H9 (cell line): ENCODE data around the gene HLF. TPM values are rescaled to one million over a fixed set of nuclear protein-coding genes. Genes with fewer than 3 reads are reported as not detected.

Source experiments
- DNase-seq: peaks from one replicate; pipeline ENCODE4 v3.0.0-alpha.2; 2017
- H2AFZ ChIP-seq: one replicate; pipeline ENCODE4 v1.6.1; 2013; ENCODE audit warnings: mild to moderate bottlenecking, low read length, control low read depth, moderate library complexity
- H2AK5ac ChIP-seq: 2 replicates; pipeline ENCODE4 v1.6.1; 2013; ENCODE audit warnings: low read length, control low read depth, mixed read lengths; ENCODE audit not compliant: insufficient read length
- H2BK120ac ChIP-seq: one replicate; pipeline ENCODE4 v1.6.1; 2013; ENCODE audit warnings: low read depth, mild to moderate bottlenecking, low read length, control low read depth, inconsistent platforms; ENCODE audit not compliant: poor library complexity, severe bottlenecking
- H2BK12ac ChIP-seq: 2 replicates; pipeline ENCODE4 v1.6.1; 2013; ENCODE audit warnings: low read length, control low read depth, mixed read lengths, low read depth; ENCODE audit not compliant: insufficient read length
- H2BK15ac ChIP-seq: 2 replicates; pipeline ENCODE4 v1.6.1; 2013; ENCODE audit warnings: low read depth, low read length, control low read depth
- H2BK20ac ChIP-seq: one replicate; pipeline ENCODE4 v1.6.1; 2013; ENCODE audit warnings: low read depth, mild to moderate bottlenecking, low read length, control low read depth, inconsistent platforms; ENCODE audit not compliant: poor library complexity, severe bottlenecking
- H2BK5ac ChIP-seq: 2 replicates; pipeline ENCODE4 v1.6.1; 2013; ENCODE audit warnings: low read length, control low read depth, mixed read lengths; ENCODE audit not compliant: insufficient read length
- H3K14ac ChIP-seq: 2 replicates; pipeline ENCODE4 v1.6.1; 2013; ENCODE audit warnings: low read length, control low read depth; ENCODE audit not compliant: insufficient read depth
- H3K18ac ChIP-seq: 2 replicates; pipeline ENCODE4 v1.6.1; 2013; ENCODE audit warnings: low read depth, mild to moderate bottlenecking, mixed read lengths, low read length, control low read depth; ENCODE audit not compliant: insufficient read length
- H3K23ac ChIP-seq: 2 replicates; pipeline ENCODE4 v1.6.1; 2013; ENCODE audit warnings: low read length, control low read depth, mixed read lengths, low read depth; ENCODE audit not compliant: insufficient read length
- H3K23me2 ChIP-seq: 2 replicates; pipeline ENCODE4 v1.6.1; 2013; ENCODE audit warnings: low read depth, mild to moderate bottlenecking, mixed read lengths, low read length, control low read depth; ENCODE audit not compliant: insufficient read length, poor library complexity, severe bottlenecking
- H3K27ac ChIP-seq: 2 replicates; pipeline ENCODE4 v1.5.1; 2013; ENCODE audit warnings: low read length, control low read depth, mixed read lengths, low read depth; ENCODE audit not compliant: insufficient read length
- H3K27me3 ChIP-seq: 2 replicates; pipeline ENCODE4 v1.6.1; 2013; ENCODE audit warnings: low read length, control low read depth, inconsistent platforms; ENCODE audit not compliant: insufficient read depth
- H3K4ac ChIP-seq: 2 replicates; pipeline ENCODE4 v1.6.1; 2013; ENCODE audit warnings: low read depth, mild to moderate bottlenecking, control low read depth, inconsistent platforms, low read length, moderate library complexity
- H3K4me1 ChIP-seq: 2 replicates; pipeline ENCODE4 v1.6.1; 2013; ENCODE audit warnings: low read length, control low read depth, inconsistent platforms; ENCODE audit not compliant: insufficient read depth
- H3K4me2 ChIP-seq: 2 replicates; pipeline ENCODE4 v1.6.1; 2013; ENCODE audit warnings: low read length, control low read depth, mixed read lengths; ENCODE audit not compliant: insufficient read length, insufficient read depth
- H3K56ac ChIP-seq: 2 replicates; pipeline ENCODE4 v1.6.1; 2013; ENCODE audit warnings: low read depth, mild to moderate bottlenecking, mixed read lengths, low read length, control low read depth; ENCODE audit not compliant: insufficient read length
- H3K79me1 ChIP-seq: 2 replicates; pipeline ENCODE4 v1.6.1; 2013; ENCODE audit warnings: low read depth, mild to moderate bottlenecking, moderate library complexity, low read length, control low read depth, inconsistent platforms; ENCODE audit not compliant: insufficient read depth, poor library complexity, severe bottlenecking
- H3K79me2 ChIP-seq: 2 replicates; pipeline ENCODE4 v1.6.1; 2013; ENCODE audit warnings: low read length, control low read depth, inconsistent platforms; ENCODE audit not compliant: insufficient read depth
- H3K9ac ChIP-seq: 2 replicates; pipeline ENCODE4 v1.6.1; 2013; ENCODE audit warnings: low read length, control low read depth, mixed read lengths; ENCODE audit not compliant: insufficient read length; ENCODE audit errors: extremely low read depth
- H3K9me3 ChIP-seq: one replicate; pipeline ENCODE4 v1.6.1; 2013; ENCODE audit warnings: low read depth, low read length, inconsistent platforms; ENCODE audit not compliant: control insufficient read depth
- H3T11ph ChIP-seq: one replicate; pipeline ENCODE4 v1.6.1; 2013; ENCODE audit warnings: mild to moderate bottlenecking, low read length, control low read depth, inconsistent platforms
- H4K20me1 ChIP-seq: one replicate; pipeline ENCODE4 v1.6.1; 2013; ENCODE audit not compliant: control insufficient read depth, insufficient read length, insufficient read depth
- H4K5ac ChIP-seq: 2 replicates; pipeline ENCODE4 v1.6.1; 2013; ENCODE audit warnings: low read depth, mild to moderate bottlenecking, mixed read lengths, low read length, control low read depth; ENCODE audit not compliant: insufficient read length
- H4K8ac ChIP-seq: replicated peaks from 2 replicates; pipeline ENCODE4 v1.6.1; 2013; ENCODE audit warnings: low read length, control low read depth, mixed read lengths, low read depth; ENCODE audit not compliant: insufficient read length
- H4K91ac ChIP-seq: 2 replicates; pipeline ENCODE4 v1.6.1; 2013; ENCODE audit warnings: low read depth, mild to moderate bottlenecking, moderate library complexity, mixed read lengths, low read length, control low read depth; ENCODE audit not compliant: insufficient read length
- H3K27ac Mint-ChIP-seq, 3 experiments: 2 replicates in 2 of 3; 3 replicates in 1 of 3; pipeline ENCODE4 v1.8.0; 2020 to 2021; ENCODE audit warnings: mixed read lengths in 3 of 3, mild to moderate bottlenecking in 1 of 3, moderate library complexity in 1 of 3
- H3K27me3 Mint-ChIP-seq: 2 replicates; pipeline ENCODE4 v1.8.0; 2021; ENCODE audit warnings: low read depth, mild to moderate bottlenecking, moderate library complexity, mixed read lengths
- H3K36me3 Mint-ChIP-seq, 3 experiments: 2 replicates in 2 of 3; 3 replicates in 1 of 3; pipeline ENCODE4 v1.8.0; 2020 to 2021; ENCODE audit warnings: low read depth in 3 of 3, mixed read lengths in 3 of 3; ENCODE audit not compliant: insufficient read depth in 1 of 3
- H3K4me1 Mint-ChIP-seq, 2 experiments: 2 replicates each; pipeline ENCODE4 v1.8.0; 2020; ENCODE audit warnings: mixed read lengths in 2 of 2
- H3K4me3 Mint-ChIP-seq, 2 experiments: 2 replicates in 1 of 2; 3 replicates in 1 of 2; pipeline ENCODE4 v1.8.0; 2020 to 2021; ENCODE audit warnings: mild to moderate bottlenecking in 2 of 2, mixed read lengths in 2 of 2, moderate library complexity in 1 of 2
- H3K9me3 Mint-ChIP-seq, 2 experiments: 2 replicates in 1 of 2; 3 replicates in 1 of 2; pipeline ENCODE4 v1.8.0; 2020; ENCODE audit warnings: mild to moderate bottlenecking in 2 of 2, mixed read lengths in 2 of 2, moderate library complexity in 1 of 2
- WGBS: extraction: QIAGEN DNeasy Blood & Tissue Kit; methylation state at CpG from one replicate; pipeline ENCODE4 v1.1.7; 2013; ENCODE audit warnings: missing lambda C conversion rate, low lambda C conversion rate, mixed read lengths; ENCODE audit not compliant: insufficient read length; ENCODE audit errors: extremely low coverage; 5-methylcytosine and 5-hydroxymethylcytosine counted together
- total RNA-seq: library from RNA; stranded (reverse); gene quantifications from 2 replicates; pipeline ENCODE4 v1.2.1, GENCODE V29; 2021
- TF ChIP-seq, protein P1 (sequence below): fragments of 200-600 bp; sonication (generic); conservative IDR thresholded peaks from 3 replicates; pipeline ENCODE4 v1.8.0; 2021; ENCODE audit warnings: antibody characterized with exemption, mild to moderate bottlenecking

Gene HLF
- total RNA-seq, 1 experiment from 2014 or later: 0.17 TPM

DNA sequence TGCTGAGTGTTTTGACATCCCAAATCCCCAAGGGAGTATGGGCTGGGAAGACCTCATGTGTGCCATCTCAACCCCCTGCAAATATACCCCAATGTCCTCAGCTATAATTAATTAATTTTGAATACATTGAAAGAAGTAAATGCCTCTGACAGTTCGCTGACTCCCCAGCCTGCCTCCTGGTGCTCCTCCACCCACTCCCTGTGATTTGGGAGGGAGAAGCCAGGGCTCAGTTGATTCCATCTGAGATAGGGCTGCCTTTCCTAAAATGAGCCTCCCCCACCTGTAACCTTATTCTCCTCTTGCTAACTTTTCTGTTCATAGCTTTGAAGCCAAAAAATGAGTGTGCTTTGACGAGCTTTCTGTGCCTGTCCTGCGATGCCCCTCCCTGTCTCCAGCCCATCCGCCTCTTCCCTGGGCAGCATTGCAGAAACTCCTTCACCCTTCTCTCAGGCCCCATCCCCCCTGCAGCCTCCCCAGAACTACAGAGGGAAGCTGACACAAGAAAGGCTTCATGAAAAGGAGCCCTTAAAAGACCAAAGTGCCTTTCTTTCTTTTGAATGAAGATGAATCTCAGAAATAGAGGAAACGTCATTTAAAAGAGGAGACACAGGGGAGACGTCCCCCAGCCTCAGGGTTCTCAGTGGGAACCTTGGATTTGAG is 70.3 kb downstream of the HLF start:
- no peak overlapping the region for H3K18ac ChIP-seq
- peak overlapping the region; percentile 52 for H2AFZ ChIP-seq
- no peaks in the 10 kb centered on the region for H3K27me3 ChIP-seq
- H4K91ac ChIP-seq: no peak overlapping the region
- no peaks in the 10 kb centered on the region for H3K79me1 ChIP-seq
- H3K9ac ChIP-seq: no peak overlapping the region
- H2BK12ac ChIP-seq: no peak overlapping the region
- H3K79me2 ChIP-seq: no peaks in the 10 kb centered on the region
- no peak overlapping the region for H2AK5ac ChIP-seq
- no peaks in the 10 kb centered on the region for H4K20me1 ChIP-seq
- no peak overlapping the region for H3T11ph ChIP-seq
- Mint-ChIP-seq H3K4me1 (peaks cover 20 to 21% of the 10 kb centered on the region in 2 experiments), H3K27me3 (peaks cover 9% of the 10 kb centered on the region), H3K36me3 (no peaks in the 10 kb centered on the region; a peak in 2 of 7 replicates), H3K27ac (0 out of 7 replicates have a peak overlapping the region, but pooled peaks of 1 of the 3 experiments have one; percentile 22), H3K4me3 (peak overlapping the region; percentile 12 to 43; a peak in 3 of 5 replicates), H3K9me3 (no peaks in the 10 kb centered on the region)
- H3K56ac ChIP-seq: no peak overlapping the region
- no peak overlapping the region for H3K14ac ChIP-seq
- no peak overlapping the region for H4K5ac ChIP-seq
- no peak overlapping the region for H3K23ac ChIP-seq
- no peak overlapping the region for H3K27ac ChIP-seq
- peak overlapping the region; percentile 52 for H3K4me2 ChIP-seq
- H2BK15ac ChIP-seq: no peak overlapping the region
- H2BK120ac ChIP-seq: no peak overlapping the region
- TF ChIP-seq, protein P1, sequence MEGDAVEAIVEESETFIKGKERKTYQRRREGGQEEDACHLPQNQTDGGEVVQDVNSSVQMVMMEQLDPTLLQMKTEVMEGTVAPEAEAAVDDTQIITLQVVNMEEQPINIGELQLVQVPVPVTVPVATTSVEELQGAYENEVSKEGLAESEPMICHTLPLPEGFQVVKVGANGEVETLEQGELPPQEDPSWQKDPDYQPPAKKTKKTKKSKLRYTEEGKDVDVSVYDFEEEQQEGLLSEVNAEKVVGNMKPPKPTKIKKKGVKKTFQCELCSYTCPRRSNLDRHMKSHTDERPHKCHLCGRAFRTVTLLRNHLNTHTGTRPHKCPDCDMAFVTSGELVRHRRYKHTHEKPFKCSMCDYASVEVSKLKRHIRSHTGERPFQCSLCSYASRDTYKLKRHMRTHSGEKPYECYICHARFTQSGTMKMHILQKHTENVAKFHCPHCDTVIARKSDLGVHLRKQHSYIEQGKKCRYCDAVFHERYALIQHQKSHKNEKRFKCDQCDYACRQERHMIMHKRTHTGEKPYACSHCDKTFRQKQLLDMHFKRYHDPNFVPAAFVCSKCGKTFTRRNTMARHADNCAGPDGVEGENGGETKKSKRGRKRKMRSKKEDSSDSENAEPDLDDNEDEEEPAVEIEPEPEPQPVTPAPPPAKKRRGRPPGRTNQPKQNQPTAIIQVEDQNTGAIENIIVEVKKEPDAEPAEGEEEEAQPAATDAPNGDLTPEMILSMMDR: no peak
- H4K8ac ChIP-seq: no peak overlapping the region
- no peak overlapping the region for H3K4ac ChIP-seq
- no peaks in the 10 kb centered on the region for H3K23me2 ChIP-seq
- peaks cover 4% of the 10 kb centered on the region; the same call in 1 of the 2 replicates for H3K4me1 ChIP-seq
- no peaks in the 10 kb centered on the region for H3K9me3 ChIP-seq
- no peak for DNase-seq
- no peak overlapping the region for H2BK20ac ChIP-seq
- no peak overlapping the region for H2BK5ac ChIP-seq
- no CpG with 5 or more reads among the region's 6 CpGs for WGBS
